Measurements from ENCODE around the gene LAIR2. TPM values are rescaled to one million over a fixed set of nuclear protein-coding genes. Genes with fewer than 3 reads are reported as not detected.
A peak's percentile ranks its signal among the peaks of the same experiment; 100 is the strongest.
"Not testable (repeated sequence)": the region's sequence is repeated elsewhere in the genome, so short reads cannot be mapped to it uniquely, and the experiment has no call there.

The LAIR2 gene
- polyA plus RNA-seq, 3 donors: 0.38 TPM; not detected in 2

- H3K36me3 Mint-ChIP-seq: peaks cover 14 to 20% of the 10 kb centered on the region in 2 donors
- peak; percentile 62 to 70 (median 67) for DNase-seq
- no peak for TF ChIP-seq CTCF (IDR thresholded peaks at IDR 0.05)
- peaks cover 23% of the 10 kb centered on the region in 2 donors for H3K36me3 ChIP-seq (replicated peaks in 1 of 2; ENCODE audit: control insufficient read depth in 1 of 2, insufficient read depth in 2 of 2, low read length in 2 of 2)
- intact Hi-C loops (cut with micrococcal nuclease): no loop called here
- H3K4me1 Mint-ChIP-seq: peaks cover 28% of the 10 kb centered on the region
- H3K27me3 ChIP-seq (ENCODE audit: control insufficient read depth in 2 of 2, insufficient read depth in 2 of 2, low read length in 2 of 2): peaks cover 7 to 37% of the 10 kb centered on the region in 2 donors
- peak overlapping the region; percentile 47 to 89 (median 66) for H3K4me3 ChIP-seq (replicated peaks in 1 of 3; ENCODE audit: low read depth in 2 of 3, low read length in 3 of 3)
- H3K4me1 ChIP-seq (ENCODE audit: control insufficient read depth in 1 of 2, insufficient read depth in 2 of 2, low read length in 2 of 2): peaks cover 33 to 42% of the 10 kb centered on the region in 2 donors
- H3K4me2 ChIP-seq (replicated peaks; ENCODE audit: extremely low read depth, low read length, poor library complexity, severe bottlenecking): peak overlapping the region; percentile 94
- peak overlapping the region; percentile 94 to 98 (median 96) for H3K27ac Mint-ChIP-seq
- H2AFZ ChIP-seq (ENCODE audit: insufficient read depth, low read depth, low read length, poor library complexity, severe bottlenecking): peak overlapping the region; percentile 83
- H3K9ac ChIP-seq (ENCODE audit: insufficient read depth, low read length, poor library complexity, severe bottlenecking): peak overlapping the region; percentile 62
- H3K4me3 Mint-ChIP-seq: peak overlapping the region; percentile 85 to 92
- 4% methylated on average over 77 of the region's 87 CpGs for WGBS (ENCODE audit: insufficient coverage)
- H3K9me3 ChIP-seq (replicated peaks in 1 of 2; ENCODE audit: control insufficient read depth in 1 of 2, insufficient read depth in 1 of 2, low read length in 2 of 2): peaks cover 0 to 3% of the 10 kb centered on the region in 2 donors
- peaks cover 29 to 45% (median 40%) of the 10 kb centered on the region in 3 donors for H3K27me3 Mint-ChIP-seq (ENCODE audit: low read depth in 3 of 3)
- peaks cover 0 to 17% (median 9%) of the 10 kb centered on the region in 7 donors for H3K9me3 Mint-ChIP-seq
- peaks cover 30% of the 10 kb centered on the region for H4K20me1 ChIP-seq (ENCODE audit: insufficient read depth, low read length)
- peak overlapping the region; percentile 83 to 87 for H3K27ac ChIP-seq (ENCODE audit: low read depth in 1 of 2, low read length in 2 of 2)
- peaks cover 12% of the 10 kb centered on the region for H3K79me2 ChIP-seq (ENCODE audit: insufficient read depth, low read length)
Observed at GRCh38 chr19:54464630-54465425, 37.8 kb upstream of the LAIR2 start.

- peaks cover 33 to 42% of the 10 kb centered on the region in 2 donors for H3K4me1 ChIP-seq (ENCODE audit: control insufficient read depth in 1 of 2, insufficient read depth in 2 of 2, low read length in 2 of 2)
- H2AFZ ChIP-seq (ENCODE audit: insufficient read depth, low read depth, low read length, poor library complexity, severe bottlenecking): no peak overlapping the region
- intact Hi-C loops (cut with micrococcal nuclease): no loop called here
- Mint-ChIP-seq H3K9me3 (peaks cover 3 to 22% (median 15%) of the 10 kb centered on the region in 7 donors), H3K36me3 (peaks cover 15 to 16% of the 10 kb centered on the region in 2 donors), H3K4me3 (peak overlapping the region; percentile 50 to 75), H3K27ac (no peak overlapping the region), H3K27me3 (ENCODE audit: low read depth in 3 of 3) (peaks cover 37 to 53% (median 47%) of the 10 kb centered on the region in 3 donors), H3K4me1 (peaks cover 29% of the 10 kb centered on the region)
- H4K20me1 ChIP-seq (ENCODE audit: insufficient read depth, low read length): peaks cover 24% of the 10 kb centered on the region
- H3K27ac ChIP-seq (ENCODE audit: low read depth in 1 of 2, low read length in 2 of 2): no peak overlapping the region
- WGBS (ENCODE audit: insufficient coverage): 75% methylated on average over 39 of the region's 49 CpGs
- no peak for DNase-seq
- peaks cover 12% of the 10 kb centered on the region for H3K79me2 ChIP-seq (ENCODE audit: insufficient read depth, low read length)
- H3K36me3 ChIP-seq (replicated peaks in 1 of 2; ENCODE audit: control insufficient read depth in 1 of 2, insufficient read depth in 2 of 2, low read length in 2 of 2): peaks cover 17% of the 10 kb centered on the region in 2 donors
- H3K4me3 ChIP-seq (replicated peaks in 1 of 3; ENCODE audit: low read depth in 2 of 3, low read length in 3 of 3): no peak overlapping the region
- TF ChIP-seq CTCF (IDR thresholded peaks at IDR 0.05): no peak
- H3K27me3 ChIP-seq (ENCODE audit: control insufficient read depth in 2 of 2, insufficient read depth in 2 of 2, low read length in 2 of 2): peaks cover 14 to 44% of the 10 kb centered on the region in 2 donors
- H3K4me2 ChIP-seq (replicated peaks; ENCODE audit: extremely low read depth, low read length, poor library complexity, severe bottlenecking): peak overlapping the region; percentile 94
- H3K9me3 ChIP-seq (replicated peaks in 1 of 2; ENCODE audit: control insufficient read depth in 1 of 2, insufficient read depth in 1 of 2, low read length in 2 of 2): peaks cover 3% of the 10 kb centered on the region in 2 donors
- no peak overlapping the region for H3K9ac ChIP-seq (ENCODE audit: insufficient read depth, low read length, poor library complexity, severe bottlenecking)
Observed at GRCh38 chr19:54465426-54466109, 37.1 kb upstream of the LAIR2 start.

GRCh38 chr19:54466110-54466480, 36.5 kb upstream of the LAIR2 start:
- Mint-ChIP-seq H3K4me3 (peak overlapping the region in 1 of 2 donors; percentile 75), H3K9me3 (peaks cover 4 to 26% (median 15%) of the 10 kb centered on the region in 7 donors), H3K36me3 (peaks cover 11 to 12% of the 10 kb centered on the region in 2 donors), H3K27me3 (ENCODE audit: low read depth in 3 of 3) (peaks cover 41 to 58% (median 53%) of the 10 kb centered on the region in 3 donors), H3K4me1 (peaks cover 32% of the 10 kb centered on the region)
- DNase-seq; intact Hi-C loops (cut with micrococcal nuclease); H3K27ac Mint-ChIP-seq; H3K4me2 ChIP-seq (replicated peaks; ENCODE audit: extremely low read depth, low read length, poor library complexity, severe bottlenecking); H2AFZ ChIP-seq (ENCODE audit: insufficient read depth, low read depth, low read length, poor library complexity, severe bottlenecking); H3K4me3 ChIP-seq (replicated peaks in 1 of 3; ENCODE audit: low read depth in 2 of 3, low read length in 3 of 3); H3K9ac ChIP-seq (ENCODE audit: insufficient read depth, low read length, poor library complexity, severe bottlenecking); H3K9me3 ChIP-seq (replicated peaks in 1 of 2; ENCODE audit: control insufficient read depth in 1 of 2, insufficient read depth in 1 of 2, low read length in 2 of 2); H3K27ac ChIP-seq (ENCODE audit: low read depth in 1 of 2, low read length in 2 of 2): not testable (repeated sequence)
- peaks cover 10% of the 10 kb centered on the region for H3K79me2 ChIP-seq (ENCODE audit: insufficient read depth, low read length)
- 98% methylated on average over 7 of the region's 14 CpGs for WGBS (ENCODE audit: insufficient coverage)
- peaks cover 12% of the 10 kb centered on the region in 2 donors for H3K36me3 ChIP-seq (replicated peaks in 1 of 2; ENCODE audit: control insufficient read depth in 1 of 2, insufficient read depth in 2 of 2, low read length in 2 of 2)
- H3K4me1 ChIP-seq (ENCODE audit: control insufficient read depth in 1 of 2, insufficient read depth in 2 of 2, low read length in 2 of 2): peaks cover 34 to 41% of the 10 kb centered on the region in 2 donors
- peaks cover 19 to 50% of the 10 kb centered on the region in 2 donors for H3K27me3 ChIP-seq (ENCODE audit: control insufficient read depth in 2 of 2, insufficient read depth in 2 of 2, low read length in 2 of 2)
- peaks cover 19% of the 10 kb centered on the region for H4K20me1 ChIP-seq (ENCODE audit: insufficient read depth, low read length)
